Kidney (tissue), 14 donors: Measurements from ENCODE around the gene CCDC78. TPM values are rescaled to one million over a fixed set of nuclear protein-coding genes. Genes with fewer than 3 reads are reported as not detected.

ENCODE experiments used
- DNase-seq, 5 donors: peaks; one replicate each; pipeline ENCODE4 v3.0.0-alpha.2; 2013 to 2020
- FAIRE-seq: peaks from 2 replicates; lab custom pipeline; 2012; peaks lifted over from hg19 to GRCh38; lab: Jason Lieb, UNC
- H3K27ac ChIP-seq, 2 donors: one replicate each; pipeline ENCODE4 v1.7.0; 2013; ENCODE audit warnings: low read depth in 2 of 2, low read length in 2 of 2, inconsistent platforms in 1 of 2
- H3K27me3 ChIP-seq: one replicate; pipeline ENCODE4 v1.7.1; 2013; ENCODE audit warnings: low read length, inconsistent platforms; ENCODE audit not compliant: control insufficient read depth, insufficient read depth
- H3K36me3 ChIP-seq, 3 donors: one replicate each; pipeline versions ENCODE4 v1.7.0 to v1.7.1; 2013; ENCODE audit warnings: low read length in 3 of 3, control low read depth in 1 of 3, inconsistent platforms in 1 of 3; ENCODE audit not compliant: insufficient read depth in 3 of 3, control insufficient read depth in 2 of 3
- H3K4me1 ChIP-seq, 3 donors: one replicate each; pipeline versions ENCODE4 v1.7.0 to v1.7.1; 2013; ENCODE audit warnings: low read length in 3 of 3, inconsistent platforms in 1 of 3, low read depth in 1 of 3; ENCODE audit not compliant: control insufficient read depth in 2 of 3, insufficient read depth in 2 of 3
- H3K4me3 ChIP-seq, 3 donors: one replicate each; pipeline versions ENCODE4 v1.7.0 to v1.8.1; 2013; ENCODE audit warnings: low read length in 3 of 3, control low read depth in 1 of 3, inconsistent platforms in 1 of 3
- H3K9ac ChIP-seq, 3 donors: one replicate each; pipeline versions ENCODE4 v1.7.0 to v1.7.1; 2013; ENCODE audit warnings: low read length in 3 of 3, control low read depth in 1 of 3, inconsistent platforms in 1 of 3
- H3K9me3 ChIP-seq, 3 donors: one replicate each; pipeline versions ENCODE4 v1.7.0 to v1.7.1; 2013; ENCODE audit warnings: low read length in 3 of 3, control low read depth in 1 of 3, inconsistent platforms in 1 of 3; ENCODE audit not compliant: control insufficient read depth in 2 of 3, insufficient read depth in 1 of 3
- intact Hi-C: fragments of 100-400 bp; cut with DNase I; formaldehyde crosslinking; loops from one replicate; pipeline ENCODE4 v1.11.1; 2022
- polyA plus RNA-seq: library from polyadenylated mRNA; stranded (reverse); fragments of 350-450 nt; fragmentation: Illumina TruSeq; extraction: RNeasy Lipid Tissue Mini Kit (QIAGEN cat#74804); gene quantifications from one replicate; pipeline ENCODE4 v1.2.3, GENCODE V29; 2014; ENCODE audit warnings: low read depth, low replicate concordance; ENCODE audit not compliant: insufficient read depth
- total RNA-seq: library from RNA; stranded (reverse); fragmentation: NEBNext Ultra II Directional; extraction: Animal tissue kit (Norgen Biotek cat#: 25700); gene quantifications from one replicate; pipeline ENCODE4 v1.2.1, GENCODE V29; 2021
- TF ChIP-seq, protein P1 (sequence below): IDR thresholded peaks from 3 replicates; pipeline ENCODE4 v1.5.1; 2012; ENCODE audit warnings: mild to moderate bottlenecking, moderate library complexity, borderline replicate concordance; ENCODE audit not compliant: insufficient read depth; ENCODE audit errors: extremely low read depth
- donor health status: control.
- donor health status: control.
- donor health status: control.
- donor health status: control.
- donor health status: control.
- donor health status: DM: yes; HTN: yes; CAD: no.
- donor health status: Normal renal cell carcinoma (clear cell type).

CCDC78 gene
- total and polyA plus RNA-seq, 2 donors from 2014 or later = 1.3 to 2.6 TPM

DNA sequence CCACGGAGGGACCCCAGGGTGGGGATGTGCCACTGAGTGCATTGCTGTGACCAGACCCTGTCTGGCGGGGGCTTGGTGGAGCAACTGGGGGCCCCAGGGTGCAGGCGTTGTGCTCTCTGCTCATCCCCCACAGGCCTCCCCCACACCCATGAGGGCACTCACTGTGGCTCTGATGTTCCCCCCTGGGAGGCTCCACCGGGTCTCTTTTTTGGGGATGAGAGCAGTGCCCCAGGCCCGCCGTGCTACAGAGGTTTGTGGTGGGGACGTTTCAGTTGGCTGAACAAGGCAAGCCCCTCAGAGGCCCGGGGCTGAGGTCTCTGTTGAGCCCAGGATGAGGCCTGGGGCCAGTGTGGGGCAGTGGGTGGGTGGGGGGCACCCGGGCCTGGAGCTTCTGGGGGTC lies 2.5 kb downstream of the CCDC78 start:
- no peak overlapping the region for H3K9ac ChIP-seq
- no peaks in the 10 kb centered on the region for H3K36me3 ChIP-seq
- H3K4me1 ChIP-seq = peaks cover 0 to 31% (median 4%) of the 10 kb centered on the region in 3 donors
- no peaks in the 10 kb centered on the region for H3K9me3 ChIP-seq
- no peak overlapping the region for H3K27ac ChIP-seq
- H3K27me3 ChIP-seq = no peaks in the 10 kb centered on the region
- intact Hi-C loops = no loop called here
- DNase-seq (no peak), FAIRE-seq (no peak)
- TF ChIP-seq, protein P1, sequence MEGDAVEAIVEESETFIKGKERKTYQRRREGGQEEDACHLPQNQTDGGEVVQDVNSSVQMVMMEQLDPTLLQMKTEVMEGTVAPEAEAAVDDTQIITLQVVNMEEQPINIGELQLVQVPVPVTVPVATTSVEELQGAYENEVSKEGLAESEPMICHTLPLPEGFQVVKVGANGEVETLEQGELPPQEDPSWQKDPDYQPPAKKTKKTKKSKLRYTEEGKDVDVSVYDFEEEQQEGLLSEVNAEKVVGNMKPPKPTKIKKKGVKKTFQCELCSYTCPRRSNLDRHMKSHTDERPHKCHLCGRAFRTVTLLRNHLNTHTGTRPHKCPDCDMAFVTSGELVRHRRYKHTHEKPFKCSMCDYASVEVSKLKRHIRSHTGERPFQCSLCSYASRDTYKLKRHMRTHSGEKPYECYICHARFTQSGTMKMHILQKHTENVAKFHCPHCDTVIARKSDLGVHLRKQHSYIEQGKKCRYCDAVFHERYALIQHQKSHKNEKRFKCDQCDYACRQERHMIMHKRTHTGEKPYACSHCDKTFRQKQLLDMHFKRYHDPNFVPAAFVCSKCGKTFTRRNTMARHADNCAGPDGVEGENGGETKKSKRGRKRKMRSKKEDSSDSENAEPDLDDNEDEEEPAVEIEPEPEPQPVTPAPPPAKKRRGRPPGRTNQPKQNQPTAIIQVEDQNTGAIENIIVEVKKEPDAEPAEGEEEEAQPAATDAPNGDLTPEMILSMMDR = no peak
- no peak overlapping the region for H3K4me3 ChIP-seq

DNA sequence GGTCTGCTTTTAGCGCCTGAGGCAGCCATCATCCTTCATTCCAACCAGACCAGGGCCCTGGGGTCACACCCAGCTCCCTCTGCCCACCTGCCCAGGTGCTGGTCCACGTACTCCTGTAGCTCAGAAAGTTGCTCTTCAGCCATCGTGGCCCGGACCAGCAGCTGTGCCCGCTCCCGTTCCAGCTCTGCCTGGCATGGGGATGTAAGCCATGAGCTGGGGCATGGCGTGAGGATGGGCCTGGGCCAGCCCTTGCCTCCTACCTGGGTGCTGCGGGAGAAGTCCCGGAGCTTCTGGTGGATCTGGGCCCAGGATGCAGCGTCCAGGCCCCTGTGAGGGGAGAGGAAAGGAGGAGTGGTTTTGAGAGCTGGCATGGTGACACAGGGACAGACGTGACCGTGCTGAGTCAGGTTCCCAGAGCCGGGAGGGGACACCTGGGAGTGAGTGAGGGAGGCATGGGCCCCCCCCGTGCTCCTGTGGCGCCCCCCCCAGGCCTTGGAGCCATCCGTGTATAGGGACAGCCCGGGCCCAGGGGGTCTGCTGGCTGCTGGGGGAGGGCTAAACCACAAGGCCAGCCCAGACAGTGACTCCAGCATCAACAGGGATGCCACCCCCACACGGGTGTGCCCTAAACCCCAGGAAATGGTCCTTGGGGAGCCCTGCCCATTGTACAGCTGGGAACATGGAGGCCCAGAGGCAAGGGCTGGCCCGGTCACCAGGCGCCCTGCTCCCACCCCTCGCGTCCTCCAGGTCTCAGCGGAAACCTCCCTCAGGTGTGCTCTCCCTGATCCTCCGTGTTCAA lies 3.2 kb downstream of the CCDC78 start:
- peaks cover 0 to 28% (median 4%) of the 10 kb centered on the region in 3 donors for H3K4me1 ChIP-seq
- no peak overlapping the region for H3K4me3 ChIP-seq
- TF ChIP-seq, protein P1 = no peak
- H3K9me3 ChIP-seq = no peaks in the 10 kb centered on the region
- no peak overlapping the region for H3K27ac ChIP-seq
- H3K36me3 ChIP-seq = no peaks in the 10 kb centered on the region
- FAIRE-seq = no peak
- H3K27me3 ChIP-seq = no peaks in the 10 kb centered on the region
- no peak for DNase-seq
- intact Hi-C loops = no loop called here
- no peak overlapping the region for H3K9ac ChIP-seq

DNA sequence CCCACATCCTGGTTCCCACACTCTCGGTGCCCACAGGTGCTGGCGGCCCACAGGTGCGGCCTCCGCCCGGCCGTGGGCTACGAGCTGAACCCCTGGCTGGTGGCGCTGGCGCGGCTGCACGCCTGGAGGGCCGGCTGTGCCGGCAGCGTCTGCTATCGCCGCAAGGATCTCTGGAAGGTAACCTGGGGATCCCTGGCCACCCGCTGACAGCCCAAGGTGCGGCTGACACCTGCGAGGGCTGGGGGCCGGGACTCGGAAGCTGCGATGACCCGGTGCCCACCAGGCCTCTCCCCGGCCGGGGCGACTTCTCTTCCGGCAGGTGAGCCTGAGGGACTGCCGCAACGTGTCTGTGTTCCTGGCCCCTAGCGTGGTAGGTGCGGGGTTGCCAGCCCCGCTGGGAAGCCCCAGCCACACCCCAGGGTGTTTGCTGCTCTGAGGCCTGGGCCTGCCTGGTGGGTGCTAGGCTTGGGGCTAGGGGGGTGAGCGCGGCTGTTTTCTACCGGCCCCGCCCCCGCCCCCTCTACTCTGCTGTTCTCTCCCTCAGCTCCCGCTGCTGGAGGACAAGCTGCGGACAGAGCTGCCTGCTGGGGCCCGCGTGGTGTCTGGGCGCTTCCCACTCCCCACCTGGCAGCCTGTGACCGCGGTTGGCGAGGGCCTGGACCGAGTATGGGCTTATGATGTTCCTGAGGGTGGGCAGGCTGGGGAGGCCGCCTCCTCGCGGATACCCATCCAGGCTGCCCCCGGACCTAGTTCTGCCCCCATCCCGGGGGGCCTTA lies 4.3 kb downstream of the CCDC78 start:
- peak overlapping the region in 1 of 3 donors; percentile 78 for H3K4me3 ChIP-seq
- no peaks in the 10 kb centered on the region for H3K9me3 ChIP-seq
- no peaks in the 10 kb centered on the region for H3K27me3 ChIP-seq
- DNase-seq = peak in 1 of 5 donors; percentile 70
- peaks cover 0 to 24% (median 4%) of the 10 kb centered on the region in 3 donors for H3K4me1 ChIP-seq
- no peaks in the 10 kb centered on the region for H3K36me3 ChIP-seq
- TF ChIP-seq, protein P1 = no peak
- FAIRE-seq = no peak
- intact Hi-C loops = no loop called here
- no peak overlapping the region for H3K9ac ChIP-seq
- H3K27ac ChIP-seq = no peak overlapping the region
